RWPE1 (cell line): Measurements from ENCODE around the gene CLSTN2.

Experiments used
- CTCF ChIA-PET: fragments of 350-600 bp; sonication (Branson Sonifier 250); formaldehyde crosslinking; extraction: SDS; loops from one replicate; lab custom pipeline; 2021; lab: Yijun Ruan, JAX
- POLR2A ChIA-PET: fragments of 400-600 bp; formaldehyde crosslinking; extraction: SDS; loops from one replicate; lab custom pipeline; 2020; ENCODE audit warnings: antibody characterized with exemption; ENCODE audit not compliant: low non-redundant PET; lab: Yijun Ruan, JAX
- DNase-seq: peaks from one replicate; pipeline ENCODE4 v3.0.0; 2012; ENCODE audit warnings: low spot score
- H3K27ac ChIP-seq: fragments of 450-650 bp; 2 replicates; pipeline ENCODE4 v1.5.1; 2017
- TF ChIP-seq, protein P1 (sequence below): fragments of 450-650 bp; conservative IDR thresholded peaks from 2 replicates; pipeline ENCODE4 v1.5.1; 2017; ENCODE audit warnings: low read depth, mild to moderate bottlenecking

CLSTN2 gene

DNA sequence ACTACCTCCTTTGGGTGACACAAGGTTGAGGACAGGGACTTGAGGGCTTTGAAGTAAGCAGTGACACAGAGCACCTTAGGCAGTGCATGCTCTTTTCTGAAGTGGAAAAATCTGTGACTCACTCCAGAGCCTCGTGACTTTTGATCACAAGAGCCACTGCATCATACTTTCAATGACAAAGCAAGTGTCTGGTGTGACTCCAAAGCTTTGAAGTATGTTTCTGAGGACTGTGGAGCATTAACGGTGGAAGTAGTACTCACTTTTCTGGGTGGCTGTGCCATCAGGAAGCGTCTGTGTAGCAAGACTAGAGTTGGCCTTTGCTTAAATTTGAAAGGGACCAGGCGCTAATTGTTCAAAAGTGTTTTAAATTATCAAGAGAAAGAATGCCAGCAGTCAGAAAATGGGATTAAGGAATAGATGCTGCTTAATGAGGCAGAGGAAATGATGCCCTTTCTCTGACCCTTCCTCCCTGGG, 532.2 kb downstream of the CLSTN2 start:
- no peak overlapping the region for H3K27ac ChIP-seq
- TF ChIP-seq, protein P1, sequence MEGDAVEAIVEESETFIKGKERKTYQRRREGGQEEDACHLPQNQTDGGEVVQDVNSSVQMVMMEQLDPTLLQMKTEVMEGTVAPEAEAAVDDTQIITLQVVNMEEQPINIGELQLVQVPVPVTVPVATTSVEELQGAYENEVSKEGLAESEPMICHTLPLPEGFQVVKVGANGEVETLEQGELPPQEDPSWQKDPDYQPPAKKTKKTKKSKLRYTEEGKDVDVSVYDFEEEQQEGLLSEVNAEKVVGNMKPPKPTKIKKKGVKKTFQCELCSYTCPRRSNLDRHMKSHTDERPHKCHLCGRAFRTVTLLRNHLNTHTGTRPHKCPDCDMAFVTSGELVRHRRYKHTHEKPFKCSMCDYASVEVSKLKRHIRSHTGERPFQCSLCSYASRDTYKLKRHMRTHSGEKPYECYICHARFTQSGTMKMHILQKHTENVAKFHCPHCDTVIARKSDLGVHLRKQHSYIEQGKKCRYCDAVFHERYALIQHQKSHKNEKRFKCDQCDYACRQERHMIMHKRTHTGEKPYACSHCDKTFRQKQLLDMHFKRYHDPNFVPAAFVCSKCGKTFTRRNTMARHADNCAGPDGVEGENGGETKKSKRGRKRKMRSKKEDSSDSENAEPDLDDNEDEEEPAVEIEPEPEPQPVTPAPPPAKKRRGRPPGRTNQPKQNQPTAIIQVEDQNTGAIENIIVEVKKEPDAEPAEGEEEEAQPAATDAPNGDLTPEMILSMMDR: no peak
- POLR2A ChIA-PET: no interaction called here
- CTCF ChIA-PET: interaction anchor here (0.5 to 0.6 kb wide), 2 partner anchors 237 to 379 kb away, joined by 3 read pairs; no protein-coding TSS in a partner anchor
- no peak for DNase-seq

DNA sequence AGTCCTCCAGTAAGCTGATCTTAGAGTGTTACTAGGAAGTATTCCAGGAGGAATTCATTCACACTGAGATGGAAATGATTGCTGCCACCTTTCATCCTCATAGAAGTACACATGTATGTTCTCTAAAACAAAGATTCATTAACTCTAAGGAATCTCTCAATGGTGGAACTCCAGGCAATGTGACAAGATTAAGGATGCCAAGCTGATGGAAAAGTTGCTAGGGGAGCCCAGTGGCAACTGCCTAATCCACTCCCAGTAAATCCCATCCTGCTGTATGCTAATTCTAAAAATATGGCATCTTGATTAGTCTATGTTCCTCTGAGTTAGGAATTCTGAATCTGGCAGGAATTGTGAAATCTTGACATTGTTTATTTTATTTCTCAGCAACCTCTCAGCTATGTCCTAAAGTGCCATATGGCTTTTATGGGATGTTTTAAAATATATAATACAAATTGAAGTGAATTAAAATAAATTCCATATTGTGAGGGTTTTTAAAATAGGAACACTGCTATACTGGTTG, 532.9 kb downstream of the CLSTN2 start:
- no peak overlapping the region for H3K27ac ChIP-seq
- CTCF ChIA-PET: interaction anchor here (0.5 to 0.6 kb wide), 2 partner anchors 238 to 380 kb away, joined by 3 read pairs; no protein-coding TSS in a partner anchor
- DNase-seq: no peak
- POLR2A ChIA-PET: no interaction called here
- TF ChIP-seq, protein P1: no peak

DNA sequence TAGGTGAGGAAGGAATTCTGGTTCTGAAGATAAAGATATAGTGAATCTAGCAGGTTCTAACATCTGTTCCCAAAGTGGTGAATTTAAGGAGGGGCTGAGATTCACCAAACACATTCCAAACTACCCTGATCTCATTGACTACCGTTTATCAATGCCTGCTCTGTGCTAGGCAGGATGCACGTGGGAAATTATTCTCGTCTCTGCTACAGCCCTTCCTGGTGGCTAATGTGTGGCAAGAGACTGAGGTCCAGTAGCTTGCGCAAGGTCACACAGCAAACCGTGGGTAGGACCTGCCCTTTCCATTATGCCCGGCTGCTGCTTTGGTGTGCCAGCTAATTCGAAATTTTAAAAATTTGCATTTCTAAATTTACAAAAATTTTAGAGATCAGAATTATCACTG, 533.4 kb downstream of the CLSTN2 start:
- ChIA-PET CTCF (no interaction called here), POLR2A (no interaction called here)
- DNase-seq: no peak
- no peak overlapping the region for H3K27ac ChIP-seq
- TF ChIP-seq, protein P1: no peak

DNA sequence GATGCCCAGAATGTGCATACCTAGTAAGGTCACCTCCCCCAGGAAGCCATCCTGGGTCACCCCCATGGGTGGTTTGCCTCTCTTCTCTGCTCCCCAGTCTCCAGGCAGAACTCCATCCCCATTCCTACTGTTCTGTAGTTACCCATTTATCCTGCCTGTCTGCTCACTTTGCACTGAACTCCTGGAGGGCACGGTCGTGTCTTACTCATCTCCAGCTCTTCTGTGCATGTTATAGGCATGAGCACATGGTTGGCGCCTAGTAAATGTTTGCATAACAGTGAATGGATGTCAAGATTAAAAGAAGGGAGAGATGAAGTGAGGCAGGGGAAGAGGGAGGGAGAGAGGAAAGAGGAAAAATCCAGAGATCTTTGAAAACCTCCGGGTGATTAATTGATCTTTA, 534.5 kb downstream of the CLSTN2 start:
- CTCF ChIA-PET: no interaction called here
- TF ChIP-seq, protein P1: no peak
- peak; percentile 5 for DNase-seq
- no peak overlapping the region for H3K27ac ChIP-seq
- POLR2A ChIA-PET: no interaction called here

DNA sequence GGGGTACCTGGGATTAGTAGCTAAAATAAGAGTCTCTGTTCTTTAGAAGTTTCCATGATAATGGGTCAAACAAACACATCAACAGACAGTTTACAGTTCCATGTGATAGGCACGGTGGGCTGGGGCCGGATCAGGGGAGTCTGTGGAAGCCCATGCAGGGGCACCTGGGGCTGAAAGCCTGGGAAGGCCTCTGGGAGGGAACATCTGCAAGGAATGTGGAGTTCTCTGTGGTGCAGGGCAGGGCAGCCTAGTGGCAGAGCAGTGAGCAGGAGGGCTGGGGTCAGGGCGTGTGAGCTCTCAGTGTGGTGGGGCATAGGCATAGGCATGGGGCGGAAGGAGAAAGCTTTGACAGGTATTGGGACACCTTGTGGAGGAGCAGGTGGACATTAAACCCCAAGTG, 535.2 kb downstream of the CLSTN2 start:
- CTCF ChIA-PET: no interaction called here
- H3K27ac ChIP-seq: no peak overlapping the region
- DNase-seq: no peak
- POLR2A ChIA-PET: no interaction called here
- TF ChIP-seq, protein P1: no peak

DNA sequence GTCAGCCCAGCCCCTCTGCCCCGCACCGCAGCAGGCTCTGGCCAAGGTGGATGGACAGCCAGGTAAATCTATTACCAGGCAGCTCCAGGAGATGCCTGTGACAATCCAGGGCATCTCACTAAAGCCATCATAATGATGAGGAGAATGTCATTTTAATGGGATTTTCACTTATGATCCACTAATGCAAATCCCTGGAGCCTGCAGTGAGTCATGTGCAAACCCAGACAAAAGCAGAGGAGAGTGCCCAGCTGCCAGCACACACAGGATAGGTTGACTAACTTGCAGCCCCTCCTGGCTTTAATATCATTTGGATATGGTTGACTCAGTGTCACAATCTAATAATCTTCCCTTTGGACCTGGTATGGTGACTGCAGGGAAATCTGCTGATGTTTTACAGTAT, 536.0 kb downstream of the CLSTN2 start:
- no peak for DNase-seq
- CTCF ChIA-PET: interaction anchor here (0.6 kb wide), 1 partner anchor 94 kb away, joined by 3 read pairs; no protein-coding TSS in a partner anchor
- POLR2A ChIA-PET: no interaction called here

More for the DNA sequence above, 536.0 kb downstream of the CLSTN2 start:
- no peak overlapping the region for H3K27ac ChIP-seq
- TF ChIP-seq, protein P1: no peak
